Prostate gland (tissue), 2 donors: Measurements from ENCODE around the gene VPS37B.

Experiments
- POLR2AphosphoS5 ChIP-seq: sonication (generic); formaldehyde crosslinking; IDR thresholded peaks from one replicate; pipeline ENCODE4 v1.6.1; 2017; ENCODE audit warnings: antibody characterized with exemption
- TF ChIP-seq, protein P1 (sequence below), 4 experiments: fragments of 200-600 bp in 2 of 4; fragments of 450-650 bp in 2 of 4; sonication (generic) in 2 of 4; IDR thresholded peaks; 1 replicate in 3 of 4; 2 replicates in 1 of 4; pipeline ENCODE4 v1.5.1; 2016 to 2019; ENCODE audit warnings: antibody characterized with exemption in 4 of 4, mild to moderate bottlenecking in 2 of 4, moderate library complexity in 2 of 4

DNA sequence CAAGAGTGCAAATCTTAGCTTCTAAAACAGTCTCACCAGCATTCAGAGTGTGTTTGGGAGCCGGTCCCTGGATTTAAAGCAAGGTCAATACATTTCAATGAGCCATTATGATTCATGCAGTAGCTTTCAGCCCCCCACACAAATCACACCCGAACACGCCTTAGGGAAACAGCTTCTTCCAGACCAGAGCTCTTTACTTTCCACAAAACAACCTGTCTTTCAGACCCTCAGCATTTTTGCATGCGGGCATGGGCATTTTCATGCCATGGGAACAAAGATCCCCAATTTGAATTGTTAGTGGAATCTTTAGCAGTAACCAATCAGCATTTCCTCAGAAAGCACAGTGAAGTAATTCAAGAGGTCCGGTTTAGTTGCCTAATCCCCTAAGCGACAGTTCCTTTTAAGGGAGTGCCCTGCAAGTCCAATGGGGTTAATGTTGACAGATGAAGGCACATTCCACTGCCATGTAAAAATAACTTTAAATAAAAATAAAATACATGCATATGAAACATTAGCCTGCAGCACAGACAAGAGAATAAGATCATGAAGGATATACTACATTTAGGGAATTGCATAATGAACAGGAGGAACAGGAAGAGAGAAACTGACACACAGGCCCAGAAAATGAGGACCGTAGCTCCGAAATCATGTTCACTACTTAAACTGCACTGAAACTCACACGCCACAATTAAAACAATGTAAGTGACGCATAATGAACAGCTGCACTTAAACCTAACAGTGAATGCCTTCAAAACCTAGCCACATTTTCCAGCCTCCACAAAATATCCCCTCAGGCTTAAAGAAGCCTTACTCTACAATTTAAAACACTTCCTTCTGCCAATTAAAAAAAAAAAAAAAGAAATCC is 4.0 kb downstream of the VPS37B start:
- TF ChIP-seq, protein P1, sequence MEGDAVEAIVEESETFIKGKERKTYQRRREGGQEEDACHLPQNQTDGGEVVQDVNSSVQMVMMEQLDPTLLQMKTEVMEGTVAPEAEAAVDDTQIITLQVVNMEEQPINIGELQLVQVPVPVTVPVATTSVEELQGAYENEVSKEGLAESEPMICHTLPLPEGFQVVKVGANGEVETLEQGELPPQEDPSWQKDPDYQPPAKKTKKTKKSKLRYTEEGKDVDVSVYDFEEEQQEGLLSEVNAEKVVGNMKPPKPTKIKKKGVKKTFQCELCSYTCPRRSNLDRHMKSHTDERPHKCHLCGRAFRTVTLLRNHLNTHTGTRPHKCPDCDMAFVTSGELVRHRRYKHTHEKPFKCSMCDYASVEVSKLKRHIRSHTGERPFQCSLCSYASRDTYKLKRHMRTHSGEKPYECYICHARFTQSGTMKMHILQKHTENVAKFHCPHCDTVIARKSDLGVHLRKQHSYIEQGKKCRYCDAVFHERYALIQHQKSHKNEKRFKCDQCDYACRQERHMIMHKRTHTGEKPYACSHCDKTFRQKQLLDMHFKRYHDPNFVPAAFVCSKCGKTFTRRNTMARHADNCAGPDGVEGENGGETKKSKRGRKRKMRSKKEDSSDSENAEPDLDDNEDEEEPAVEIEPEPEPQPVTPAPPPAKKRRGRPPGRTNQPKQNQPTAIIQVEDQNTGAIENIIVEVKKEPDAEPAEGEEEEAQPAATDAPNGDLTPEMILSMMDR (IDR thresholded peaks at IDR 0.05), result no peak
- TF ChIP-seq POLR2AphosphoS5, result no peak
